HG03565 (cell line): ENCODE data around the gene TXNDC11.
A peak's percentile ranks its signal among the peaks of the same experiment; 100 is the strongest.

Source experiments
- ATAC-seq: cut with Tn5 transposase; IDR thresholded peaks from one replicate; pipeline ENCODE4 v1.9.1; 2021; ENCODE audit warnings: mild to moderate bottlenecking, moderate library complexity; ENCODE audit not compliant: unreplicated experiment

TXNDC11 gene

DNA sequence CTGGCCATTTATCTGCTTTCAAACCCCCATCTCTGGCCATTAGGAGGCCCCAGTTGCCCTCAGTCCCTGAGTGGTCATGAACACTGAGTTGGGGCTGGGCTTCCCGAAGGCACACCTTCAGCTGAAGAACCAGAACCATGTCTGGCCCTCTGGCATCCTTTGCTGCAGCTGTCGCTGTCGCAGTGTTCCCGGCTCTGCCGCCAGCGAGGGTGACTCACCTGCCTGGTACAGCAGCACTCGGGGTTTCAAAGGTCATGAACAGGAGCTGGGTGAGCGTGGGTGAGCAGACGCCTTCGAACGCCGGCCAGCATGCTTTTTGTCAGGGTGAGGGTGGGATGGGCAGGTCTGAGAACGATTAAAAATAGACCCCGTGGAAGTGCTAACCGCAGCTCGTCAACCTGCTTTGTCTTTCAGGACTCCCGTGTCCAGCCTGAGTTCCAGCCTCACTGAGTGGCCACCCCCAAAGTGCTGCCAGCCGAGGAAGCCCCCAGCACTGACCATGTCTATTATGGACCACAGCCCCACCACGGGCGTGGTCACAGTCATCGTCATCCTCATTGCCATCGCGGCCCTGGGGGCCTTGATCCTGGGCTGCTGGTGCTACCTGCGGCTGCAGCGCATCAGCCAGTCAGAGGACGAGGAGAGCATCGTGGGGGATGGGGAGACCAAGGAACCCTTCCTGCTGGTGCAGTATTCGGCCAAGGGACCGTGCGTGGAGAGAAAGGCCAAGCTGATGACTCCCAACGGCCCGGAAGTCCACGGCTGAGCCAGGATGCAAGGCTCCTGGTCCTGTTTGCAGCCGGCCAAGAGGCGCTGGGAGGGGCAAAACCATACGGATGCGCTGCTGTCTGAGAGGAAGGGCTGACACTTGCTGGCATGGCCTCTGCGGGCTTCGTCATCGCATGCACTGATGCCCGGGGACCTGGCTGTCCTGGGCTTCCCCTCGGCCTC, 66.8 kb downstream of the TXNDC11 start:
- no peak for ATAC-seq

- ATAC-seq: no peak
Measured at GRCh38 chr16:11674818-11675560, 67.7 kb downstream of the TXNDC11 start.

- ATAC-seq: no peak
Measured at GRCh38 chr16:11674001-11674817, 68.4 kb downstream of the TXNDC11 start.

DNA sequence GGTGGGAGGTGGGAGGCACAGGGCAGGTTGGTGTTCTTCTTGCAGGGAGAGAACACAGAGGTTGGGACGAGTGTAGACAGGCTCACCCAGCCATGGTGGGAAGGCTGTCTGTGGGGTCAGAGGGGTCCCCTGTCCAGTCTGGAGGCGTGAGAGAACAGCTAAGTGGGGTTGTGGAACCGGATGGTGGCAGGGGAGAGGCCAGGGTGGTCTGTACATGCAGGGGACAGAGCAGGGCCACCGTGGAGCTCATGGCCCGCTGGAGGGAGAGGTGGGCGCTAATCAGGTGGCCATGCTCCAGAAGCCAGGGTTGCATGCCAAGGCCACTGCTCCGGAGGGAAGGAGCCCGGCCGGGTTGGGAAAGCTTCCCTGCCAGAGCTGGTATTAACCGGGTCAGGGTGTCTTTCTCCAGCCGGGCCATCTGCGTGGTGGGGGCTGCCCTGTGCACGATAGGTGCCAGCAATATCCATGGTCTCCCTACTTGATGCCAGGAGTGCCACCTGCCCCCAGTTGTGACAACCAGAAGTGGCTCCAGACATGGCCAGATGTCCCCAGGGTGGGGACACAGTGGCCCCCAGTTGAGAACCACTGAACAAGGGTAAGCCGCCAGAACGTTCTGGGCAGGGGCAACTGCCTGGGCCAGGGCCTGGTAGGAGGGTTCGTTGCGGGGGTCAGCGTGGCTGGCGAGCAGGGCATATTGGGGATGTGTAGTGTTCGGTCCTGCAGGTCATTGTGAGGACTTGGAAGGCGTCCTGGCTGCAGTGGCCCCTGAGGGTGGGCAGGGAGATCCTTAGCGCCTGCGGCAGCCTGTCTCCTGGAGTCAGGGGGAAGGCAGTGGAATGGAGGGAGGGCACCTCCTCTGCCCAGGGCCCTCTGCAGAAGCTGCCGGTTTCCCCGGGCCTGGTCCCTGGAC, 69.3 kb downstream of the TXNDC11 start:
- no peak for ATAC-seq

DNA sequence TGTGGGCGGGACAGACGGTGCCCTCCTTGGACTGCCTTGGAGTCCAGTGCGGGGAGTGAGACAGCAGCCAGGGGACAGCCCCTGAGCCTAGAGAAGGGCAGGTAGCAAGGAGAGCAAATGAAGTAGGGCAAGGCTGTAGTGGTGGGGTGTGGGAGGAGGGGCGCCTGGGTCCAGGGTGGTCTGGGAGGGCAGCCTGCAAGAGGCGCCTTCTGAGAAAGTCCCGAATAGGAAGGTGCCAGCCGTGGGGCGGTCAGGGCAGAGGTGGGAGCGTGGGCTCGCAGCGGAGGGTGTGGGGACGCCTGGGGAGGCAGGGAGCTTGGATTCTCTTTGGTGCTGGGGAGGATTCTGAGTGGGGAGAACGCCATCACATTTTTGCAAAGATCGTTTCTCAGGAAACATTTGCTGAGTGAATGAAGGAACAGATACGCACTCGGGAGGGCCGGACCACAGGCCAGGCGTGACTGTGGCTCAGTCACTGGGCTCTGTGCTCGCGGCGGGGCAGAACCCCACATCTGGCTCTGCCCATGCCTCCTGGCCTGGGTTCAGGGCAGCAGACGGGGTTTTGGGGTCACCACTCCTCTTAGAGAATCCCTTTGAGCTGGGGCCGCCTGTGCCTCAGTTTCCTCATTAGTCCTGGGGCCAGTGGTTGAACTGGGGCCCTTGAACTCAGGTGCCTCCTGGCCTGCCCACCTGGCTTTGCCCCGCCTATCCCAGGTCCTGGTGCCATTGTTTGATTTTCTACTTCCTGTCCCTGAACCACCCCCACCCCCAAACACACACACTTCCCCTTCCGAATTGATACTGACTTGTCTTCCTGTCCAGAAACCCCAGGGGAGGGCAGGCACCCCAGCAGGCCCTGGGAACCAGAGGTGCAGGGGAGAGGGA, 70.2 kb downstream of the TXNDC11 start:
- no peak for ATAC-seq

DNA sequence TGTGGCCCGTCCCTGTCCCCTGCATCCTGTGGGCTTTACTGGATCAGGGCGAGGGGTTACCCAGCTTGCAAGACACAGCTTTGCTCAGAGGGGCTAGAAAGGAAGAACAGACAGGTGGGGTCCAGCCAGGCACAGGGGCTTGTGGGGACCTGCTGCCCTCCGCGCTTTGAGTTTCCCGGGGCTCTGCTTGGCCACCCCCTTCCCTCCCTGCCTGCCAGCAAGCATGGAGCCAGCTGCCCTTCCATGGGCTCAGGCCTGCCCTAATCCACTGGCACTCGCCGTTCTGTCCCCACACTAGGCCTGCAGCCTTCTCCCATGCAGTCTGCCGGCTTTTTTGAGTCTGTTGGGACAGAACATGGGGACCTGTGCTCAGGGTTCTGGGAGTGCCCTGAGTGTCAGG, 71.0 kb downstream of the TXNDC11 start:
- ATAC-seq: no peak

DNA sequence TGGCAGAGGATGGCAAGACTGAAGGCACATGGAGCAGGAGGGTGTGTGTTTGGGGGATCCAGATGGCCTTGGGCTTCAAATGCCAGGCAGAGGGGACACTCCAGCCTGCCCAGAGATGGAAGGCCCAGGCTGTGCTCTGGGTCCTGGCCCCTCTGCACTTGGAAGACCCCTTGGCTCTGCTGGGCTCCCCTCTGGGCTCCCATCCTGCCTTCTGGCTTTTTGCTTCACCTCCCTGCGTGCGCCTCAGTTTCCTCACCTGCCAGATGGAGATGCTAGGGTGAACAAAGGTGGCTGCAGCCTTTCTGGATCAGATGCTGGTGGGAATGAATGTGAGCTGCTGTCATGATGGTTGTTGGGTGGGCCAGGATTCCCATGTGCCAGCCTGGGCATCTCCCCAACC, 71.4 kb downstream of the TXNDC11 start:
- ATAC-seq: no peak

- ATAC-seq: no peak
Measured at GRCh38 chr16:11670171-11671131, 72.2 kb downstream of the TXNDC11 start.

GRCh38 chr16:11669380-11670146, 73.1 kb downstream of the TXNDC11 start:
- no peak for ATAC-seq

DNA sequence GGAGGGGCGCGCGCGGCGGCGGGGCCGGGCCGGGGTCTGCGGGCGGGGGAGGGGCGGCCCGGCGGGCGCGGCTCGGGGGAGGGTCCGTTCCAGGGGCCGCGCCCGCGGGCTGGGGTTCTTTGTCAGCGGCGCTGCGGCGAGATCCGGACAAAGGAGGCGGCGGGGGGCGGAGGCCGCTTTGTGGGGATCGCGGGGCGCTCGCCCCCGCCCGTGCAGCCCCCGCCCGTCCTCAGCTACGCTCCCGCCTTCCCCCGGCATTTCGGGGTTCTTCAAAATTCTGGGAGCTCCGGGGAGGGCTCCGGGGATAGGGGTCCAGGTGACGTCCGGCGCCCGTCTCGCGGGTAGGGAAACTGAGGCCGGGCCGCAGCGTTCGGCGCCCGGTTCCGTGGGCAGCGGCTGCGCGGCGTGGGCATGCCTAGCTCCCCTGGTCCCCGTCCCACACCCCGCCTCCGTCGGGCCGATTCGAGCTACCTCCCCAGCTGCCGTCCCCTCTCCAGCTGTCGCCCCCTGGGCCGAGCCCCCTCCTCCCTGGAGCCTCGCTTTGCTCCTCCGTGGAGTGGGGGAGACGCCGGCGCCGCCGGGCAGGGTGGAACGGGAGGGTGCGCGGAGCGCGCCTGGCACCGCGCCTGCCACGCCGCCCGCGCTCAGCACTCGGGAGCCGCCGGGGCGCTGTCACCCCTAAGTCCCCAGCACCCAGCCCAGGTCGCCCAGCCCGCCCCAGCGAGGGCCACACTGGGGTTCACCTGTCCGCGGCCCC, 73.9 kb downstream of the TXNDC11 start:
- ATAC-seq: no peak

DNA sequence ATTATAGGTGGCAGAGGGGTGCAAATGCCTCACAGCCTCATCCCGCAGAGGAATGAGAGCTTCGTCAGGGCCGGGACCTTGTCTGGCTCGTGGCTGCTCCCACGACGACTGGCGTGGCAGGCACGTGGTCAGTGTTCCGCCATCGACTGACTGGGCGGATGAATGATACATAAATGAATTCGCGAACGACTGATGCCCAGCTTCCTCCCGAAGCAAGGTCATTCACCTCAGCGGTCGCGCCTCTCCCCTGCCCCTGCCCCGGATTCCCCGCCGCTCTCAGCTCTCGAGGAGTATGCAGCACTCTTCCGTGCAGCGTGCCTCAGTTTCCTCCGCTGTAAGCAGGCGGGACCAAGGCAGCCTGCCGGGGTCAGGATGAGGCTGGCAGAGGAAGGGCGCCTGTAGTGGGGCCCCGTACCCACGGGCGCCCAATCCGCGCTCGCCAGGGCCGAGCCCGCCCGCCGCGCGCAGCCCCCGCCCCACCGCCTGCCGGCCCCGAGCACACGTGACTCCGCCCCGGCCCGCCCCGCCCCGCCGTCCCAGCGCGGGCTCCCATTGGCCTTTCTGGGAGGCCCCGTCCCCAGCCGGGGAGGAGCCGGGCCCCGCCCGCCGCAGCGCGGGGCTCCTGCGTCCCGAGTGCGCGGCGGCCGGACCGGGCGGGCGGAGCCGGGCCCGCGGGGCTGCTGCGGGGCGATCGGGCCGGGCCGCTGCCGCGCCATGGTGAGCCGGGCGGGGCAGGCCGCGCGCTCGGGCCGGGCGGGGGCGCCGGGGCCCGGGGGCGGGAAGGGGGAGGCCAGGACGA, 74.6 kb downstream of the TXNDC11 start, which contains the start of gene SNN:
SNN (plus strand) TSS at position 632 of the 799 bp plus-strand sequence. CDS start 7,605 bp downstream, outside the sequence.
- ATAC-seq: peak; percentile 36

GRCh38 chr16:11667221-11667823, 75.3 kb downstream of the TXNDC11 start:
- no peak for ATAC-seq

DNA sequence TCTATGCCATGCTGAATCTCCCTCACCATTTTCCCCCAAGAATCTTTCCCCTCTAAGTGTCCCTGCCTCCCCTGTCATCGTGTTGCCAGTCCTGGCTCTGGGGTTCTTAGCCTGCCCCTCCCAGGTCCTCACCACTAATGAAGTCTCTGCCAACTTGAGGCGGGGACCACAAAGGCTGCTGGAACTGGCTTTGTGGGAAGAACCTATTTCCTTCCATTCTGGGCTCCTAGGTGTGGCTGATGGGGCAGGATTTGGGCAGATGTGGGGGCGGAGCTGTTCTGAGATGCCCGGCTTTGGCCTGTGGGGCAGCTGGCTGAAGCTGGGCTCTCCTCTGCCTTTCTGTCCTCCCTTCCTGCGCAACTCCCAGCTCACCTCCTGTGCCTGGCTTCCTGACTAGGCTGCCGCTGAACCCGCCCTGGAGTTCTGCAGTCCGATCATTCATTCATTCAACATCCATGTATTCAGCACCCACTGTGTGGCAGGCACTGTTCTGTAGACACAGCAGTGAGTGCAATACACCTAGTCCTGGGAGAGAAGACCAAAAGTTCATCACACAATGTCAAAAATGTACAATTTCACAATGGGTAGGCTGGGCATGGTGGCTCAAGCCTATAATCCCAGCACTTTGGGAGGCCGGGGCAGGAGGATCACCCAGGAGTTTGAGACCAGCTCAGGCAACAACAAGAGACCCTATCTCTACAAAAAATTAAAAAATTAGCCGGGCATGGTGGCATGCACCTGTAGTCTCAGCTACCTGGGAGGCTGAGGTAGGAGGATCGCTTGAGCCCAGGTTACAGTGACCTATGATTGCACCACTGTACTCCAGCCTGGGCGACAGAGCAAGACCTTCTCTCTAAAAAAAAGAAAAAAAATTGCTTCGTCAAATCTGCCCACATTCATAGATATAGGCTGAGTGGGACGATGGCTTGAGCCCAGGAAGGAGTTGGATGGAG, 76.3 kb downstream of the TXNDC11 start:
- ATAC-seq: no peak

GRCh38 chr16:11665071-11665491, 77.6 kb downstream of the TXNDC11 start:
- ATAC-seq: no peak
